MCF 10A (cell line): Measurements from ENCODE around the gene C17orf113. TPM values are rescaled to one million over a fixed set of nuclear protein-coding genes. Genes with fewer than 3 reads are reported as not detected.

Experiments
- Bru-seq: library from RNA; stranded (reverse); fragments of 400-500 nt; gene quantifications from one replicate; lab custom pipeline; 2021; lab: Mats Ljungman, UMichigan
- BruChase-seq, 2 experiments: library from RNA; stranded (reverse); fragments of 400-500 nt; gene quantifications; one replicate each; lab custom pipeline; 2021; lab: Mats Ljungman, UMichigan
- BruUV-seq: library from RNA; stranded (reverse); fragments of 400-500 nt; replicated peaks from 2 replicates; lab custom pipeline; 2021; lab: Mats Ljungman, UMichigan
- CTCF ChIA-PET: fragments of 300-600 bp; sonication (Branson Sonifier 250); formaldehyde crosslinking; extraction: SDS; loops from one replicate; lab custom pipeline; 2021; ENCODE audit warnings: antibody characterized with exemption, inconsistent platforms; lab: Yijun Ruan, JAX
- POLR2A ChIA-PET: fragments of 300-600, 350-650 bp; sonication (Branson Sonifier 250); formaldehyde crosslinking; extraction: SDS; loops from one replicate; lab custom pipeline; 2020; ENCODE audit warnings: antibody characterized with exemption, inconsistent platforms; lab: Yijun Ruan, JAX
- DNase-seq: peaks from one replicate; pipeline ENCODE4 v3.0.0-alpha.2; 2018; ENCODE audit not compliant: unreplicated experiment
- H3K27ac Mint-ChIP-seq: one replicate; pipeline ENCODE4 v1.8.0; 2022; ENCODE audit warnings: mild to moderate bottlenecking, low read depth, mixed read lengths; ENCODE audit not compliant: unreplicated experiment
- H3K27me3 Mint-ChIP-seq: one replicate; pipeline ENCODE4 v1.8.0; 2022; ENCODE audit warnings: mixed read lengths; ENCODE audit not compliant: insufficient read depth, unreplicated experiment
- H3K36me3 Mint-ChIP-seq: one replicate; pipeline ENCODE4 v1.8.0; 2022; ENCODE audit warnings: mild to moderate bottlenecking, moderate library complexity, mixed read lengths; ENCODE audit not compliant: insufficient read depth, unreplicated experiment
- H3K4me1 Mint-ChIP-seq: one replicate; pipeline ENCODE4 v1.8.0; 2022; ENCODE audit warnings: mixed read lengths; ENCODE audit not compliant: insufficient read depth, unreplicated experiment
- H3K4me3 Mint-ChIP-seq: one replicate; pipeline ENCODE4 v1.8.0; 2022; ENCODE audit warnings: mild to moderate bottlenecking, moderate library complexity, mixed read lengths; ENCODE audit not compliant: unreplicated experiment
- H3K9me3 Mint-ChIP-seq: one replicate; pipeline ENCODE4 v1.8.0; 2022; ENCODE audit warnings: mixed read lengths; ENCODE audit not compliant: unreplicated experiment
- CTCF ChIP-seq: fragments of 200-600 bp; IDR thresholded peaks from one replicate; pipeline ENCODE4 v1.8.0; 2022; ENCODE audit warnings: antibody characterized with exemption, mild to moderate bottlenecking; ENCODE audit not compliant: unreplicated experiment
- intact Hi-C: fragments of 100-400 bp; cut with micrococcal nuclease; formaldehyde crosslinking; loops from 2 replicates; pipeline ENCODE4 v1.14.1; 2022
- long read RNA-seq: library from polyadenylated mRNA; stranded (forward); transcript quantifications from one replicate; pipeline ENCODE4 v2.0.0, GENCODE V29; 2022
- total RNA-seq: library from RNA; stranded (reverse); gene quantifications from 2 replicates; pipeline ENCODE4 v1.2.3, GENCODE V29; 2022

Gene C17orf113
- 0.72 and 0.81 TPM in 2 replicates for total RNA-seq
- percentile 31 among the genes with signal in this experiment for Bru-seq, nascent RNA
- BruChase-seq, experiment 1, labeled RNA remaining after a 6-hour chase = percentile 44 among the genes with signal in this experiment
- percentile 37 among the genes with signal in this experiment for BruChase-seq, experiment 2, labeled RNA remaining after a 2-hour chase
- long read RNA-seq, partial matches to known transcripts = 1 of 2 reads
- long read RNA-seq, other reads (novel, unspliced or antisense) = 1 of 2 reads

GRCh38 chr17:42050393-42051012, at the start of gene C17orf113:
C17orf113 (minus strand) TSS chr17:42050601; CDS start chr17:42043376, 7,225 bp downstream.
- intact Hi-C loops = no loop called here
- peaks cover 49% of the 10 kb centered on the region for H3K27me3 Mint-ChIP-seq
- DNase-seq = no peak
- BruUV-seq = no TSS peak
- peak; percentile 26 for TF ChIP-seq CTCF
- peak within 1 kb of the TSS; percentile 64 for H3K4me3 Mint-ChIP-seq
- peaks cover 13% of the 10 kb centered on the region for H3K4me1 Mint-ChIP-seq
- CTCF ChIA-PET = interaction anchor here (0.6 to 1.2 kb wide), 2 partner anchors 17 to 468 kb away, joined by 3 to 5 read pairs; no protein-coding TSS in a partner anchor
- no peaks in the 10 kb centered on the region for H3K9me3 Mint-ChIP-seq
- H3K36me3 Mint-ChIP-seq = no peaks in the 10 kb centered on the region
- H3K27ac Mint-ChIP-seq = no peak within 1 kb of the TSS
- POLR2A ChIA-PET = interaction anchor here (1.0 to 1.1 kb wide), 2 partner anchors 30 to 33 kb away, joined by 3 read pairs; partner anchors contain the start of gene NKIRAS2

- ChIA-PET CTCF (interaction anchor here (0.6 kb wide), 2 partner anchors 60 to 178 kb away, joined by 3 read pairs; no protein-coding TSS in a partner anchor), POLR2A (no interaction called here)
- H3K27me3 Mint-ChIP-seq = no peaks in the 10 kb centered on the region
Measured at GRCh38 chr17:42098730-42099399, 48.5 kb upstream of the C17orf113 start.

GRCh38 chr17:42097691-42098631, 47.6 kb upstream of the C17orf113 start, which contains the start of gene ZNF385C:
ZNF385C (minus strand) TSS chr17:42098473; CDS start chr17:42063056, 35,417 bp downstream.
- Mint-ChIP-seq H3K27me3 (no peaks in the 10 kb centered on the region), H3K27ac (no peak within 1 kb of the TSS), H3K4me3 (no peak within 1 kb of the TSS), H3K36me3 (no peaks in the 10 kb centered on the region), H3K9me3 (no peaks in the 10 kb centered on the region), H3K4me1 (no peaks in the 10 kb centered on the region)
- CTCF ChIA-PET = interaction anchor here (0.6 to 1.2 kb wide), 3 partner anchors 59 to 177 kb away, joined by 3 read pairs; no protein-coding TSS in a partner anchor
- POLR2A ChIA-PET = no interaction called here
- DNase-seq = no peak
- no peak for TF ChIP-seq CTCF
- intact Hi-C loops = no loop called here
- no TSS peak for BruUV-seq

More at GRCh38 chr17:42098730-42099399, 48.5 kb upstream of the C17orf113 start:
- no peaks in the 10 kb centered on the region for H3K4me1 Mint-ChIP-seq
- DNase-seq = no peak
- H3K4me3 Mint-ChIP-seq = no peak overlapping the region
- intact Hi-C loops = no loop called here
- BruUV-seq = no TSS peak
- H3K36me3 Mint-ChIP-seq = no peaks in the 10 kb centered on the region
- H3K27ac Mint-ChIP-seq = no peak overlapping the region
- no peaks in the 10 kb centered on the region for H3K9me3 Mint-ChIP-seq
- TF ChIP-seq CTCF = no peak
